GM13977 (cell line): ENCODE results near the gene COX8A.
A peak's percentile ranks its signal among the peaks of the same experiment; 100 is the strongest.

Source experiments
- DNase-seq: peaks from one replicate; pipeline ENCODE4 v3.0.0; 2012; ENCODE audit warnings: low spot score
- in situ Hi-C: fragments of 300-500 bp; cut with MboI; formaldehyde crosslinking; loops from one replicate; pipeline ENCODE4 v1.12.0; 2022; ENCODE audit warnings: low sequenced_read_pairs, low pct_unique_long_range_greater_than_20kb, mixed read lengths, inconsistent platforms; ENCODE audit not compliant: unreplicated experiment
- TF ChIP-seq, protein P1 (sequence below): IDR thresholded peaks from 2 replicates; pipeline ENCODE4 v1.5.1; 2012; ENCODE audit warnings: mild to moderate bottlenecking, control low read depth; ENCODE audit not compliant: insufficient read depth; ENCODE audit errors: extremely low read depth, missing control alignments

Gene COX8A

DNA sequence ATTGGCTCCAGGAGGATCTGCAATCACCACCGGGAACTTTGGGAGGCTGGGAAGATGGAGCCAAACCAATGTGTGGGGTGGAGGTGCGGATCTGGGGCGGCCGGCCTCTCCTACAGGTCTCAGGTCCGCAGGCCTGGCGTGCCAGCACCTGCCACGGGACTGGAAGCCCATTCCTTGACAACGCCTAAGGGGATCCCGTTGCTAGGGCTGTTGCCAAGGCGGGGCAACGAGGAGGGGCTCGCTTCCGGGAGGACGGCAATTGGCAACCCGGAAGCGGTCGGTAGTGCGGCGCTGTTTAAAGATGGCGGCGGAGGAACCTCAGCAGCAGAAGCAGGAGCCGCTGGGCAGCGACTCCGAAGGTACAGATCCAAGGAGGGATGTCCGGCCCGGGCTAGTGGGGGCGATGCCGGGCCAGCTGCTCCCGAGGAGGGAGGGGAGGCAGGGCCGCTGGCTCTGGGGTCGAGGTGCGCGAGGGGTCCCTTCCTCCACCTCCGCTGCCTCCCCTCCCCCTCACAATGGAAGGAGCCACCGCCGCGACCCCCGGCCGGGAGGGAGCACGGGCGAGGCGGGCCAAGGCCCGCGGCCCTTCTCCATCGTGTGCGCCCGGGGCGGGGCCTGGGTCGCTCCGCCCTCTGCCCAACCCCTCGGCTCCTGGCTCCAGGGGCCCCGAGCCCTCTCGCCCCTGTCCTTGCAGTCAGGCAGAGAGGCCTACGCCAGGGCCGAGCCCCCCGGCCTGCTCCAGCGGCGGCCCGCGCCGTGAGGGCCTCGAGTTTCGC is 11.9 kb downstream of the COX8A start, which contains the start of gene OTUB1:
TSS of gene OTUB1 (plus strand) at position 283 of the 776 bp plus-strand sequence. CDS start at position 302, 19 bp downstream.
- DNase-seq = peak; percentile 96
- TF ChIP-seq, protein P1, sequence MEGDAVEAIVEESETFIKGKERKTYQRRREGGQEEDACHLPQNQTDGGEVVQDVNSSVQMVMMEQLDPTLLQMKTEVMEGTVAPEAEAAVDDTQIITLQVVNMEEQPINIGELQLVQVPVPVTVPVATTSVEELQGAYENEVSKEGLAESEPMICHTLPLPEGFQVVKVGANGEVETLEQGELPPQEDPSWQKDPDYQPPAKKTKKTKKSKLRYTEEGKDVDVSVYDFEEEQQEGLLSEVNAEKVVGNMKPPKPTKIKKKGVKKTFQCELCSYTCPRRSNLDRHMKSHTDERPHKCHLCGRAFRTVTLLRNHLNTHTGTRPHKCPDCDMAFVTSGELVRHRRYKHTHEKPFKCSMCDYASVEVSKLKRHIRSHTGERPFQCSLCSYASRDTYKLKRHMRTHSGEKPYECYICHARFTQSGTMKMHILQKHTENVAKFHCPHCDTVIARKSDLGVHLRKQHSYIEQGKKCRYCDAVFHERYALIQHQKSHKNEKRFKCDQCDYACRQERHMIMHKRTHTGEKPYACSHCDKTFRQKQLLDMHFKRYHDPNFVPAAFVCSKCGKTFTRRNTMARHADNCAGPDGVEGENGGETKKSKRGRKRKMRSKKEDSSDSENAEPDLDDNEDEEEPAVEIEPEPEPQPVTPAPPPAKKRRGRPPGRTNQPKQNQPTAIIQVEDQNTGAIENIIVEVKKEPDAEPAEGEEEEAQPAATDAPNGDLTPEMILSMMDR = no peak
- in situ Hi-C loops = loop anchor here (25.0 kb wide), 1 partner anchor 176 kb away; the partner anchor contains the start of gene MACROD1

DNA sequence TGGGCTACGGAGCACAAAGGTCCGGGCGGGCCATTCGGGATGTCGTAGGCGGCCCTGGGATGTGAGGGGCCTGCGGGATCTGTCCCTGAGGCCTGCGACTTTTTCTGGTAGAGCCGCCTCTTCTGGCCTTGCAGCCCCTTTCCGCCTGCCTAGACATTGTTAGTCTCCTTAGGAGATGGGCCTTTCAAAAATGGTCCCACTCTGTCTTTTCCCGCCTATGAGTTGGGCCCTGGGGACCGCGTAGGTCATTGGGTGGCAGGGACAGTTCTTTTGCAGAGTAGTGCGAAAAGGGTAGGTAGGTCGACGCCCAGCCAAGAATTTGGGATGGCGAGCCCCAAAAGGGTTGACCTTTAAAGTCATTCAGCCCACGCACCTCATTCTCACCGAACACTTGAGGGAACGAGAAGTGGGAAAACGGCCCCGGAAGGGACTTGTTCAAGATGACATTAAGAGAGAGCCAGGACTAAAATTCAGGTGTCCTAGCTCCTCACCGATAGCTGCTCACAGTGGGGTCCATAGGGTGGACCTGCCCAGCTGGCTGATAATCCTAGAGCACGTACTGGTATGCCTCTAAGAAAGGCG is 12.6 kb downstream of the COX8A start:
- TF ChIP-seq, protein P1 = no peak
- in situ Hi-C loops = loop anchor here (25.0 kb wide), 1 partner anchor 175 kb away; the partner anchor contains the start of gene MACROD1
- DNase-seq = no peak

DNA sequence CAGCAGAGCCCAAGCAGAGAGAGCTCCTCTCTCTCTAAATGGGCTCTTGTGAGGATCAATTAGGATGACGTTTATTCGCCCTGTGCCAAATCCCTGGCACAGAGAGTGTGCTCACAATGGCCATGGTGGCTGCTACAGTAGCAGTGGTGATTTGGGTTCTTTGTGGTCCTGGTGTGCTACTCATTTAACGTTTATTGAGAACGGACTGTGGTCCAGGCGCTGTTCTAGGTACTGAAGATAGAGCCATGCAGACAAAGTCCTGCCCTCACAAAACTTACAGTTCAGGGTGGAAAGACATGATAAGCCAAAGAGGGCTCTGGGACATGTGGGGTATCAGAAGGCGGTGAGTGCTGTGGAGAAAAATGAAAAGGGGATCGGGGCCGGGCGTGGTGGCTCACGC is 17.1 kb downstream of the COX8A start:
- no peak for DNase-seq
- in situ Hi-C loops = loop anchor here (25.0 kb wide), 1 partner anchor 171 kb away; the partner anchor contains the start of gene MACROD1
- TF ChIP-seq, protein P1 = no peak

DNA sequence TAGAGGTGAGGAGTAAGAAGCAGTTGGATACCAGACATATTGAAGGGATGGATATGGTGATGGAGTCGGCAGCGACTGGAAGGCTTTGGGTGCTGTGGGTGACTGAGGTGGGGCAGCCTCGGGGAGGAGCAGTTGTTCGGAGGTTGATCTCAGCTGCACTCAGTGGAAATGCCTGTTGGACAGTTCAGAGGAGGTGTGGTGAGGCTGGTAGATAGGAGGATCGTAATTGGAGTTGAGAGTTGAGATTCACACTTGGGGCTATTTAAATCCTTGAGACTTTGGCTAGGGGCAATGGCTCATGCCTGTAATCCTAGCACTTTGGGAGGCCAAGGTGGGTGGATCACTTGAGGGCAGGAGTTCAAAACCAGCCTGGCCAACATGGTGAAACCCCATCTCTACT is 18.7 kb downstream of the COX8A start:
- TF ChIP-seq, protein P1 = no peak
- no peak for DNase-seq
- in situ Hi-C loops = loop anchor here (25.0 kb wide), 1 partner anchor 169 kb away; the partner anchor contains the start of gene MACROD1

DNA sequence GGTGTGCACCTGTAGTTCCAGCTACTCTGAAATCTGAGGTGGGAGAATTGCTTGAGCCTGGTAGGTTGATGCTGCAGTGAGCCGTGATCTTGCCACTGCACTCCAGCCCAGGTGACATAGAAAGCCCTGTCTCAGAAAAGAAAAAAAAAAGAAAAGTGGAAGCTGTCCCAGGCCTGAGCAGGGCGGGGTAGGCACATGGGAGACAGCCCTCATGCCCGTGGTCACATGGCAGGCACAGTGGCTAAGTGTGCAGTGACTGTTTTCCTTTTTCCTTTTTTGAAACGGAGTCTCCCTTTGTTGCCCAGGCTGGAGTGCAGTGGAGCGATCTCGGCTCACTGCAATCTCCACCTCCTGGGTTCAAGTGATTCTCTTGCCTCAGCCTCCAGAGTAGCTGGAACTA is 19.6 kb downstream of the COX8A start:
- TF ChIP-seq, protein P1 = no peak
- DNase-seq = no peak
- in situ Hi-C loops = loop anchor here (25.0 kb wide), 1 partner anchor 168 kb away; the partner anchor contains the start of gene MACROD1

DNA sequence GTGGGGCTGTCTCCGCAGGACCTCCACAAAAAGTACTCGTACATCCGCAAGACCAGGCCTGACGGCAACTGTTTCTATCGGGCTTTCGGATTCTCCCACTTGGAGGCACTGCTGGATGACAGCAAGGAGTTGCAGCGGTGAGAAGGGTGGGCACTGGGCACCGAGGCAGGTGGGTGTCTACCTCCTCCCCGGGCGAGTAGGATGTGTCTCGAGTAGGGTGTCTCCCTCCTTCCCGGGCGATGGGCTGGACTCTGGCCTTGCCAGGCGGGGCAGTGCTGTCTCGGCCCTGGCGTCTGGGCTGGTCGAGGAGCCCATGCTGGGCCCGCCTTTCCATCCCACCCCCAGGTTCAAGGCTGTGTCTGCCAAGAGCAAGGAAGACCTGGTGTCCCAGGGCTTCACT is 22.1 kb downstream of the COX8A start:
- no peak for DNase-seq

More for the DNA sequence above, 22.1 kb downstream of the COX8A start:
- in situ Hi-C loops = loop anchor here (25.0 kb wide), 1 partner anchor 166 kb away; the partner anchor contains the start of gene MACROD1
- TF ChIP-seq, protein P1 = no peak
